Measurements from ENCODE around the gene MUC5B. TPM values are rescaled to one million over a fixed set of nuclear protein-coding genes. Genes with fewer than 3 reads are reported as not detected.

The MUC5B gene
- total RNA-seq, 1 donor from 2014 or later = 1.2 TPM

- no peak for DNase-seq (ENCODE audit: low spot score)
Measured at GRCh38 chr11:1280116-1281035, 57.5 kb downstream of the MUC5B start.

- DNase-seq (ENCODE audit: low spot score) = no peak
Measured at GRCh38 chr11:1281326-1281973, 58.6 kb downstream of the MUC5B start.

- peak; percentile 8 for DNase-seq (ENCODE audit: low spot score)
Measured at GRCh38 chr11:1281974-1282365, 59.1 kb downstream of the MUC5B start.

- DNase-seq (ENCODE audit: low spot score) = no peak
Measured at GRCh38 chr11:1283091-1283511, 60.2 kb downstream of the MUC5B start.

GRCh38 chr11:1283906-1284305 is 61.0 kb downstream of the MUC5B start:
- no peak for DNase-seq (ENCODE audit: low spot score)

GRCh38 chr11:1285316-1285744 is 62.5 kb downstream of the MUC5B start:
- no peak for DNase-seq (ENCODE audit: low spot score)

GRCh38 chr11:1285876-1286275 is 63.0 kb downstream of the MUC5B start:
- no peak for DNase-seq (ENCODE audit: low spot score)

- DNase-seq (ENCODE audit: low spot score) = no peak
Measured at GRCh38 chr11:1287928-1288327, 65.1 kb downstream of the MUC5B start.

GRCh38 chr11:1288426-1289151 is 65.7 kb downstream of the MUC5B start:
- no peak for DNase-seq (ENCODE audit: low spot score)

GRCh38 chr11:1289211-1289935 is 66.5 kb downstream of the MUC5B start:
- no peak for DNase-seq (ENCODE audit: low spot score)

GRCh38 chr11:1290052-1291040 is 67.5 kb downstream of the MUC5B start:
- no peak for DNase-seq (ENCODE audit: low spot score)

- no peak for DNase-seq (ENCODE audit: low spot score)
Measured at GRCh38 chr11:1291295-1292017, 68.6 kb downstream of the MUC5B start.

- no peak for DNase-seq (ENCODE audit: low spot score)
Measured at GRCh38 chr11:1292018-1292643, 69.3 kb downstream of the MUC5B start.

- no peak for DNase-seq (ENCODE audit: low spot score)
Measured at GRCh38 chr11:1292644-1293618, 70.1 kb downstream of the MUC5B start.

GRCh38 chr11:1293619-1294015 is 70.8 kb downstream of the MUC5B start:
- DNase-seq (ENCODE audit: low spot score) = no peak

GRCh38 chr11:1295086-1295485 is 72.2 kb downstream of the MUC5B start:
- DNase-seq (ENCODE audit: low spot score) = no peak

- DNase-seq (ENCODE audit: low spot score) = no peak
Measured at GRCh38 chr11:1295591-1295990, 72.7 kb downstream of the MUC5B start.

GRCh38 chr11:1296287-1296686 is 73.4 kb downstream of the MUC5B start:
- no peak for DNase-seq (ENCODE audit: low spot score)

Measured in umbilical cord (tissue), 2 donors.